ENCODE data around the gene NRAS. TPM values are rescaled to one million over a fixed set of nuclear protein-coding genes. Genes with fewer than 3 reads are reported as not detected.

The NRAS gene
- total RNA-seq, 4 donors from 2014 or later, result 12.1 to 20.9 (median 14.7) TPM

DNA sequence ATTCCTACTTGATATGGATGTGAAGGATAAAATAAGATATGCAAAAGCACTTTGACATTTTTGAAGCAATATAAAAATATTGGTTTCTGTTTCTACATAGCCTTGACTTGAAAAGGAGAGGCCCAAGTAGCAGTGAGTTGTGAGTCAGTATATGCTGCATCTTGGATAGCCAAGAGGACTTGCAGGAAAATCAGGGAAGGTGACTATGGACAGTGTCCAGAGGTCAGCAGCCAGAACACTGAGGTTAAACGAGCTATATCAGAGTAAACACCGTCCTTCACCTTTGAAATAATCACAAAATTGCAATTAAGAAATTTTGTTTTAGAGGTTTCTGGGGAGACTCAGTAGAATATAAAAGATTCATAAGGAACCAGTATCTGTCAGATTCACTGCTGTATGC lies 14.6 kb downstream of the NRAS start:
- peaks cover 5 to 21% (median 11%) of the 10 kb centered on the region in 4 donors for H3K36me3 ChIP-seq
- DNase-seq (ENCODE audit: extremely low spot score), result no peak
- WGBS, result 75% methylated on average over 2 of the region's 2 CpGs
- no peaks in the 10 kb centered on the region for H3K4me1 ChIP-seq
- no peaks in the 10 kb centered on the region for H3K9me3 ChIP-seq
- TF ChIP-seq, protein P1, sequence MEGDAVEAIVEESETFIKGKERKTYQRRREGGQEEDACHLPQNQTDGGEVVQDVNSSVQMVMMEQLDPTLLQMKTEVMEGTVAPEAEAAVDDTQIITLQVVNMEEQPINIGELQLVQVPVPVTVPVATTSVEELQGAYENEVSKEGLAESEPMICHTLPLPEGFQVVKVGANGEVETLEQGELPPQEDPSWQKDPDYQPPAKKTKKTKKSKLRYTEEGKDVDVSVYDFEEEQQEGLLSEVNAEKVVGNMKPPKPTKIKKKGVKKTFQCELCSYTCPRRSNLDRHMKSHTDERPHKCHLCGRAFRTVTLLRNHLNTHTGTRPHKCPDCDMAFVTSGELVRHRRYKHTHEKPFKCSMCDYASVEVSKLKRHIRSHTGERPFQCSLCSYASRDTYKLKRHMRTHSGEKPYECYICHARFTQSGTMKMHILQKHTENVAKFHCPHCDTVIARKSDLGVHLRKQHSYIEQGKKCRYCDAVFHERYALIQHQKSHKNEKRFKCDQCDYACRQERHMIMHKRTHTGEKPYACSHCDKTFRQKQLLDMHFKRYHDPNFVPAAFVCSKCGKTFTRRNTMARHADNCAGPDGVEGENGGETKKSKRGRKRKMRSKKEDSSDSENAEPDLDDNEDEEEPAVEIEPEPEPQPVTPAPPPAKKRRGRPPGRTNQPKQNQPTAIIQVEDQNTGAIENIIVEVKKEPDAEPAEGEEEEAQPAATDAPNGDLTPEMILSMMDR (IDR thresholded peaks at IDR 0.05), result no peak
- TF ChIP-seq EP300 (IDR thresholded peaks at IDR 0.05) (no peak), POLR2A (IDR thresholded peaks at IDR 0.05; ENCODE audit: low read depth) (no peak), POLR2AphosphoS5 (IDR thresholded peaks at IDR 0.05) (no peak)
- no peak overlapping the region for H3K27ac ChIP-seq (replicated peaks in 1 of 4)
- H3K4me3 ChIP-seq, result no peak overlapping the region
- no peaks in the 10 kb centered on the region for H3K27me3 ChIP-seq
- intact Hi-C loops (cut with DNase I), result no loop called here

GRCh38 chr1:114700036-114700600 lies 16.5 kb downstream of the NRAS start:
- intact Hi-C loops (cut with DNase I), result no loop called here
- Histone ChIP-seq H3K27me3 (no peaks in the 10 kb centered on the region), H3K4me1 (no peaks in the 10 kb centered on the region), H3K9me3 (no peaks in the 10 kb centered on the region), H3K4me3 (no peak overlapping the region), H3K36me3 (peaks cover 0 to 5% (median 2%) of the 10 kb centered on the region in 4 donors), H3K27ac (replicated peaks in 1 of 4) (no peak overlapping the region)
- WGBS, result 47% methylated on average over 4 of the region's 4 CpGs
- DNase-seq (ENCODE audit: extremely low spot score), result no peak
- TF ChIP-seq POLR2AphosphoS5 (IDR thresholded peaks at IDR 0.05), result no peak
- TF ChIP-seq, protein P1 (IDR thresholded peaks at IDR 0.05), result no peak
- no peak for TF ChIP-seq EP300 (IDR thresholded peaks at IDR 0.05)
- TF ChIP-seq POLR2A (IDR thresholded peaks at IDR 0.05; ENCODE audit: low read depth), result no peak

GRCh38 chr1:114696810-114697209 lies 19.8 kb downstream of the NRAS start:
- Histone ChIP-seq H3K27ac (replicated peaks in 1 of 4) (no peak overlapping the region), H3K9me3 (no peaks in the 10 kb centered on the region), H3K4me3 (no peak overlapping the region), H3K4me1 (no peaks in the 10 kb centered on the region), H3K36me3 (no peaks in the 10 kb centered on the region), H3K27me3 (peaks cover 0 to 14% (median 0%) of the 10 kb centered on the region in 4 donors)
- no peak for DNase-seq (ENCODE audit: extremely low spot score)
- TF ChIP-seq POLR2AphosphoS5 (IDR thresholded peaks at IDR 0.05) (no peak), EP300 (IDR thresholded peaks at IDR 0.05) (no peak), POLR2A (IDR thresholded peaks at IDR 0.05; ENCODE audit: low read depth) (no peak)
- TF ChIP-seq, protein P1 (IDR thresholded peaks at IDR 0.05), result no peak
- intact Hi-C loops (cut with DNase I), result no loop called here

- TF ChIP-seq POLR2A (IDR thresholded peaks at IDR 0.05; ENCODE audit: low read depth) (no peak), EP300 (IDR thresholded peaks at IDR 0.05) (no peak), POLR2AphosphoS5 (IDR thresholded peaks at IDR 0.05) (no peak)
- TF ChIP-seq, protein P1 (IDR thresholded peaks at IDR 0.05), result no peak
- Histone ChIP-seq H3K4me1 (no peaks in the 10 kb centered on the region), H3K36me3 (no peaks in the 10 kb centered on the region), H3K27me3 (peaks cover 0 to 14% (median 0%) of the 10 kb centered on the region in 4 donors), H3K4me3 (no peak within 1 kb of the TSS), H3K9me3 (no peaks in the 10 kb centered on the region), H3K27ac (replicated peaks in 1 of 4) (no peak within 1 kb of the TSS)
- WGBS, result 36% methylated on average over 6 of the region's 6 CpGs
- DNase-seq (ENCODE audit: extremely low spot score), result no peak
- intact Hi-C loops (cut with DNase I), result no loop called here
Observed at GRCh38 chr1:114695430-114696058, 21.0 kb downstream of the NRAS start, which contains the start of gene AMPD1. Gene AMPD1 (minus strand): TSS chr1:114695546. CDS start chr1:114695471, 75 bp downstream.

Data from esophagus muscularis mucosa (tissue), 4 donors.